GM12892 (cell line): ENCODE measurements around the gene GPR18.

Experiments used
- POLR2A ChIP-seq: IDR thresholded peaks from 2 replicates; pipeline ENCODE4 v1.6.1; 2011; ENCODE audit warnings: low read depth, low read length, control low read depth
- POLR2AphosphoS5 ChIP-seq: IDR thresholded peaks from 2 replicates; pipeline ENCODE4 v1.6.1; 2011; ENCODE audit warnings: low read depth, low read length, control low read depth

GRCh38 chr13:99237981-99238662 lies 20.1 kb downstream of the GPR18 start:
- no peak for TF ChIP-seq POLR2A
- TF ChIP-seq POLR2AphosphoS5 = no peak
